GM23248 (cell line): ENCODE data around the gene TMEM131. TPM values are rescaled to one million over a fixed set of nuclear protein-coding genes. Genes with fewer than 3 reads are reported as not detected.

Source experiments
- DNase-seq: peaks from one replicate; pipeline ENCODE4 v3.0.0-alpha.2; 2015
- H2AFZ ChIP-seq: fragments of 200-600 bp; sonication (generic); 2 replicates; pipeline ENCODE4 v1.6.1; 2016; ENCODE audit warnings: antibody characterized with exemption
- H3F3A ChIP-seq: fragments of 200-600 bp; sonication (generic); 2 replicates; pipeline ENCODE4 v1.6.1; 2016; ENCODE audit warnings: mild to moderate bottlenecking, antibody characterized with exemption, mixed run types; ENCODE audit not compliant: insufficient read depth
- H3K27ac ChIP-seq: fragments of 200-600 bp; sonication (generic); 2 replicates; pipeline ENCODE4 v1.5.1; 2016; ENCODE audit warnings: mild to moderate bottlenecking
- H3K27me3 ChIP-seq: fragments of 200-600 bp; sonication (generic); replicated peaks from 2 replicates; pipeline ENCODE4 v1.6.1; 2016; ENCODE audit warnings: mild to moderate bottlenecking; ENCODE audit not compliant: insufficient read depth
- H3K36me3 ChIP-seq: fragments of 200-600 bp; sonication (generic); 2 replicates; pipeline ENCODE4 v1.6.1; 2016; ENCODE audit warnings: low read depth, mild to moderate bottlenecking
- H3K4me1 ChIP-seq: fragments of 200-600 bp; sonication (generic); 2 replicates; pipeline ENCODE4 v1.6.1; 2016; ENCODE audit warnings: mild to moderate bottlenecking; ENCODE audit not compliant: insufficient read depth
- H3K4me2 ChIP-seq: fragments of 200-600 bp; sonication (generic); one replicate; pipeline ENCODE4 v1.6.1; 2016; ENCODE audit warnings: mild to moderate bottlenecking; ENCODE audit not compliant: unreplicated experiment
- H3K4me3 ChIP-seq: fragments of 200-600 bp; sonication (generic); 2 replicates; pipeline ENCODE4 v1.5.1; 2016; ENCODE audit warnings: mild to moderate bottlenecking
- H3K79me2 ChIP-seq: fragments of 200-600 bp; sonication (generic); 2 replicates; pipeline ENCODE4 v1.6.1; 2016; ENCODE audit warnings: mild to moderate bottlenecking; ENCODE audit not compliant: insufficient read depth
- H3K9ac ChIP-seq: fragments of 200-600 bp; sonication (generic); 2 replicates; pipeline ENCODE4 v1.6.1; 2016; ENCODE audit warnings: mild to moderate bottlenecking
- H3K9me2 ChIP-seq: fragments of 200-600 bp; sonication (generic); 2 replicates; pipeline ENCODE4 v1.6.1; 2016; ENCODE audit warnings: mixed run types, mild to moderate bottlenecking, moderate library complexity; ENCODE audit not compliant: insufficient read depth
- H3K9me3 ChIP-seq: fragments of 200-600 bp; sonication (generic); one replicate; pipeline ENCODE4 v1.6.1; 2017; ENCODE audit warnings: low read depth
- H4K20me1 ChIP-seq: fragments of 200-600 bp; sonication (generic); 2 replicates; pipeline ENCODE4 v1.6.0; 2016; ENCODE audit not compliant: insufficient read depth
- EZH2 ChIP-seq: fragments of 200-600 bp; sonication (generic); IDR thresholded peaks from 2 replicates; pipeline ENCODE4 v1.6.1; 2018; ENCODE audit warnings: antibody characterized with exemption, mild to moderate bottlenecking; ENCODE audit not compliant: insufficient read depth, poor library complexity, severe bottlenecking
- EZH2phosphoT487 ChIP-seq: fragments of 200-600 bp; sonication (generic); IDR thresholded peaks from 2 replicates; pipeline ENCODE4 v1.6.1; 2018; ENCODE audit warnings: antibody characterized with exemption, moderate library complexity, mild to moderate bottlenecking, low read depth; ENCODE audit not compliant: insufficient read depth
- WGBS, 2 experiments: methylation state at CpG; one replicate each; pipeline ENCODE4 v1.1.6; 2015 to 2017; ENCODE audit warnings: low lambda C conversion rate in 2 of 2, low coverage in 1 of 2; ENCODE audit errors: missing lambda C conversion rate in 2 of 2; 5-methylcytosine and 5-hydroxymethylcytosine counted together
- in situ Hi-C: fragments of 300-500 bp; cut with MboI; formaldehyde crosslinking; loops from 2 replicates; pipeline ENCODE4 v1.15.0; 2020
- polyA plus RNA-seq: library from polyadenylated mRNA; unstranded; fragments of >200 nt; fragmentation: Nextera tagmentation; extraction: Ambion mirVana; gene quantifications from 2 replicates; pipeline ENCODE4 v1.2.1, GENCODE V29; 2016
- total RNA-seq: library from RNA; depleted of rRNA; stranded (reverse); fragments of >200 nt; shearing (Covaris generic); gene quantifications from 2 replicates; pipeline ENCODE4 v1.2.3, GENCODE V29; 2014

Gene TMEM131
- total and polyA plus RNA-seq, 2 experiments from 2014 or later, result 15.7 to 16.4 TPM

- no peak overlapping the region for H2AFZ ChIP-seq
- no peak overlapping the region for H3K9ac ChIP-seq
- H3K4me1 ChIP-seq, result no peaks in the 10 kb centered on the region
- no peak overlapping the region for H3K27ac ChIP-seq
- TF ChIP-seq EZH2phosphoT487 (no peak), EZH2 (no peak)
- H3F3A ChIP-seq, result no peaks in the 10 kb centered on the region
- WGBS, 2 experiments, result 92 to 93% methylated on average over 11 of the region's 11 CpGs
- H3K4me3 ChIP-seq, result no peak overlapping the region
- in situ Hi-C loops, result no loop called here
- H3K9me3 ChIP-seq, result no peaks in the 10 kb centered on the region
- H3K4me2 ChIP-seq, result no peak overlapping the region
- H4K20me1 ChIP-seq, result no peaks in the 10 kb centered on the region
- H3K9me2 ChIP-seq, result no peaks in the 10 kb centered on the region
- no peaks in the 10 kb centered on the region for H3K79me2 ChIP-seq
- H3K36me3 ChIP-seq, result no peaks in the 10 kb centered on the region
- DNase-seq, result no peak
- H3K27me3 ChIP-seq, result no peaks in the 10 kb centered on the region
These were observed 10.6 kb upstream of the TMEM131 start for GRCh38 chr2:98006378-98006777.

DNA sequence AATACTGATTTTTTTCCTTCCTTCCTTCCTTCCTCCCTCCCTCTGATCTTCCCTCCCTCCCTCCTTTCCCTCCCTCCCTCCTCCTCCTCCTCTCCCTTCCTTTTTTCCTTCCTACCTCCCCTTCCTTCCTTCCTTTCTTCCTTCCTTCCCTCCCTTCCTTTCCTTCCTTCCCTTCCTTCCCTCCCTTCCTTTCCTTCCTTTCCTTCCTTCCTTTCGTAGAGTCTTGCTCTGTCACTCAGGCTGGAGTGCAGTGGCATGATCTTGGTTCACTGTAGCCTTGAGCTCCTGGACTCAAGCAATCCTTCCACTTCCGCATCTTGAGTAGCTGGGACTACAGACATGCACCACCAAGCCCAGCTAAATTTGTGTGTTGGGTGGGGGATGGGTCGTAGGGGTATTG is 8.9 kb upstream of the TMEM131 start:
- DNase-seq, result no peak
- no peaks in the 10 kb centered on the region for H4K20me1 ChIP-seq
- no peak overlapping the region for H2AFZ ChIP-seq
- H3K27ac ChIP-seq, result no peak overlapping the region
- H3K9me3 ChIP-seq, result no peaks in the 10 kb centered on the region
- 80 to 94% methylated on average over 3 of the region's 3 CpGs for WGBS, 2 experiments
- no peak overlapping the region for H3K4me2 ChIP-seq
- no peaks in the 10 kb centered on the region for H3K36me3 ChIP-seq
- no peaks in the 10 kb centered on the region for H3K27me3 ChIP-seq
- H3K79me2 ChIP-seq, result no peaks in the 10 kb centered on the region
- no peaks in the 10 kb centered on the region for H3K9me2 ChIP-seq
- H3K4me3 ChIP-seq, result no peak overlapping the region
- H3F3A ChIP-seq, result no peaks in the 10 kb centered on the region
- H3K9ac ChIP-seq, result no peak overlapping the region
- in situ Hi-C loops, result no loop called here
- TF ChIP-seq EZH2phosphoT487, result no peak
- TF ChIP-seq EZH2, result no peak
- H3K4me1 ChIP-seq, result no peaks in the 10 kb centered on the region

GRCh38 chr2:98004047-98004446 is 8.3 kb upstream of the TMEM131 start:
- H3K79me2 ChIP-seq, result no peaks in the 10 kb centered on the region
- TF ChIP-seq EZH2phosphoT487 (no peak), EZH2 (no peak)
- H3K9me2 ChIP-seq, result no peaks in the 10 kb centered on the region
- no peaks in the 10 kb centered on the region for H4K20me1 ChIP-seq
- no peak overlapping the region for H3K9ac ChIP-seq
- H3F3A ChIP-seq, result no peaks in the 10 kb centered on the region
- no peaks in the 10 kb centered on the region for H3K9me3 ChIP-seq
- no peaks in the 10 kb centered on the region for H3K36me3 ChIP-seq
- WGBS, 2 experiments, result 59 to 69% methylated on average over 2 of the region's 2 CpGs
- no peak overlapping the region for H3K4me3 ChIP-seq
- H3K27ac ChIP-seq, result no peak overlapping the region
- no peak overlapping the region for H3K4me2 ChIP-seq
- in situ Hi-C loops, result no loop called here
- no peak for DNase-seq
- H2AFZ ChIP-seq, result no peak overlapping the region
- no peaks in the 10 kb centered on the region for H3K27me3 ChIP-seq
- H3K4me1 ChIP-seq, result no peaks in the 10 kb centered on the region

DNA sequence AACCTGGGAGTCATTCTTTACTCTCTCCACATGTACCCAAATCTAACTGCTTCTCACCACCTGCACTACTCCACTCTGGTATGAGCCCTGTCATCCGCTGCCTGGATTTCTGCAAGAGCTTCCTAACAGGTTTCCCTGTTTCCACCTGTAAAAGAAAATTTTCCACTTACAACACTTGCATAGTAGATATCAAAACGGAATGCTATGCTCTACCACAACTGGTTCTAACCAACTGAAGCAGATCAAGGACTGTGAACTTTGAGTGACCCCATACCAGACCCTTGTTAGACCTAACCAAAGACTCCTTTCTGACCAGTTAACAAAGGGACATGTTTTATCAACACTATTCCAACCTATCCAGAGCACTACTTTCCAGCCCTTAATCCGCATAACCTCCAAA is 3.8 kb upstream of the TMEM131 start:
- H2AFZ ChIP-seq, result no peak overlapping the region
- 48 to 52% methylated on average over 3 of the region's 3 CpGs for WGBS, 2 experiments
- TF ChIP-seq EZH2 (no peak), EZH2phosphoT487 (no peak)

GRCh38 chr2:97998431-97999005 is 2.8 kb upstream of the TMEM131 start:
- Histone ChIP-seq H3K36me3 (no peaks in the 10 kb centered on the region), H3K9me2 (no peaks in the 10 kb centered on the region), H3K4me3 (no peak overlapping the region), H3K27me3 (no peaks in the 10 kb centered on the region), H3K4me1 (peaks cover 9% of the 10 kb centered on the region), H3F3A (peaks cover 15% of the 10 kb centered on the region), H3K9me3 (no peaks in the 10 kb centered on the region), H3K79me2 (peaks cover 15% of the 10 kb centered on the region), H4K20me1 (no peaks in the 10 kb centered on the region), H3K4me2 (no peak overlapping the region), H2AFZ (no peak overlapping the region), H3K9ac (no peak overlapping the region), H3K27ac (no peak overlapping the region)
- WGBS, 2 experiments, result 8 to 11% methylated on average over 1 of the region's 1 CpG
- in situ Hi-C loops, result no loop called here
- DNase-seq, result no peak
- no peak for TF ChIP-seq EZH2
- no peak for TF ChIP-seq EZH2phosphoT487

More for the DNA sequence above, 3.8 kb upstream of the TMEM131 start:
- Histone ChIP-seq H3K4me2 (no peak overlapping the region), H3K4me1 (no peaks in the 10 kb centered on the region), H3K27me3 (no peaks in the 10 kb centered on the region), H3K4me3 (no peak overlapping the region), H3K9me2 (no peaks in the 10 kb centered on the region), H3F3A (peaks cover 5% of the 10 kb centered on the region), H3K27ac (no peak overlapping the region), H3K79me2 (peaks cover 5% of the 10 kb centered on the region), H3K9me3 (no peaks in the 10 kb centered on the region), H4K20me1 (no peaks in the 10 kb centered on the region), H3K36me3 (no peaks in the 10 kb centered on the region), H3K9ac (no peak overlapping the region)
- no peak for DNase-seq
- in situ Hi-C loops, result no loop called here
